SK-N-MC (cell line): ENCODE data around the gene FHIT.

ENCODE experiments used
- EZH2 ChIP-seq: fragments of 200-600 bp; sonication (generic); IDR thresholded peaks from one replicate; pipeline ENCODE4 v1.6.1; 2017; ENCODE audit warnings: antibody characterized with exemption
- POLR2AphosphoS5 ChIP-seq: IDR thresholded peaks from 2 replicates; pipeline ENCODE4 v1.6.1; 2012; ENCODE audit warnings: mild to moderate bottlenecking, low read depth, low read length, borderline replicate concordance

GRCh38 chr3:61058836-61059235, 192.4 kb downstream of the FHIT start:
- TF ChIP-seq POLR2AphosphoS5, result no peak
- no peak for TF ChIP-seq EZH2
